IMR-90 (cell line): ENCODE measurements around the gene PCDHGC4. TPM values are rescaled to one million over a fixed set of nuclear protein-coding genes. Genes with fewer than 3 reads are reported as not detected.

Experiments used
- ATAC-seq: fragments of 200-7000 bp; cut with Tn5 transposase; 2 replicates; pipeline ENCODE4 v1.9.1; 2020; ENCODE audit warnings: low read depth, mild to moderate bottlenecking, moderate library complexity
- BruUV-seq: library from RNA; stranded (reverse); fragments of 400-500 nt; replicated peaks from 2 replicates; lab custom pipeline; 2021; lab: Mats Ljungman, UMichigan
- CTCF ChIA-PET: fragments of 300-600 bp; formaldehyde crosslinking; extraction: SDS; loops from one replicate; lab custom pipeline; 2021; ENCODE audit warnings: antibody characterized with exemption; lab: Yijun Ruan, JAX
- POLR2A ChIA-PET: fragments of 300-600 bp; sonication (Branson Sonifier 250); formaldehyde crosslinking; loops from one replicate; lab custom pipeline; 2022; ENCODE audit warnings: antibody characterized with exemption; ENCODE audit not compliant: unreplicated experiment; lab: Charles Lee
- DNase-seq: peaks from one replicate; pipeline ENCODE4 v3.0.0; 2013
- H2AFZ ChIP-seq: replicated peaks from 2 replicates; pipeline ENCODE3; 2013; ENCODE audit warnings: low read length, mild to moderate bottlenecking; ENCODE audit not compliant: poor library complexity
- H2AK5ac ChIP-seq: 2 replicates; pipeline ENCODE4 v1.6.1; 2013; ENCODE audit warnings: low read depth, low read length, inconsistent platforms
- H2AK9ac ChIP-seq: replicated peaks from 2 replicates; pipeline ENCODE3; 2013; ENCODE audit warnings: mild to moderate bottlenecking, low read depth, low read length, moderate library complexity; ENCODE audit not compliant: poor library complexity
- H2BK120ac ChIP-seq: 2 replicates; pipeline ENCODE4 v1.6.1; 2013; ENCODE audit warnings: low read depth, low read length, inconsistent platforms
- H2BK15ac ChIP-seq: 3 replicates; pipeline ENCODE4 v1.6.1; 2013; ENCODE audit warnings: low read depth, low read length, inconsistent platforms
- H2BK20ac ChIP-seq: 2 replicates; pipeline ENCODE4 v1.6.1; 2013; ENCODE audit warnings: low read depth, mild to moderate bottlenecking, inconsistent platforms, low read length, moderate library complexity
- H2BK5ac ChIP-seq: 2 replicates; pipeline ENCODE4 v1.6.1; 2013; ENCODE audit warnings: mild to moderate bottlenecking, low read depth, low read length, inconsistent platforms; ENCODE audit not compliant: poor library complexity, severe bottlenecking
- H3K14ac ChIP-seq: replicated peaks from 2 replicates; pipeline ENCODE4 v1.6.1; 2013; ENCODE audit warnings: low read depth, low read length, inconsistent platforms
- H3K18ac ChIP-seq: 2 replicates; pipeline ENCODE4 v1.6.1; 2013; ENCODE audit warnings: low read depth, low read length, control low read depth
- H3K23ac ChIP-seq: 2 replicates; pipeline ENCODE4 v1.6.1; 2013; ENCODE audit warnings: low read depth, low read length, inconsistent platforms
- H3K27ac ChIP-seq: 2 replicates; pipeline ENCODE4 v1.5.1; 2013; ENCODE audit warnings: mild to moderate bottlenecking, control low read depth, low read length; ENCODE audit not compliant: insufficient read depth
- H3K27me3 ChIP-seq: 2 replicates; pipeline ENCODE4 v1.6.1; 2013; ENCODE audit warnings: low read length; ENCODE audit not compliant: control insufficient read depth, insufficient read depth
- H3K36me3 ChIP-seq: 2 replicates; pipeline ENCODE4 v1.6.1; 2013; ENCODE audit warnings: low read length, mixed read lengths; ENCODE audit not compliant: control insufficient read depth, insufficient read depth
- H3K4ac ChIP-seq: 2 replicates; pipeline ENCODE4 v1.6.1; 2013; ENCODE audit warnings: low read depth, low read length, inconsistent platforms
- H3K4me1 ChIP-seq: 2 replicates; pipeline ENCODE4 v1.6.1; 2013; ENCODE audit warnings: low read length, mixed read lengths; ENCODE audit not compliant: control insufficient read depth, insufficient read depth
- H3K4me2 ChIP-seq: 2 replicates; pipeline ENCODE4 v1.6.1; 2013; ENCODE audit warnings: low read depth, mild to moderate bottlenecking, control low read depth, low read length, moderate library complexity
- H3K4me3 ChIP-seq: 2 replicates; pipeline ENCODE4 v1.5.1; 2013; ENCODE audit warnings: low read depth, mild to moderate bottlenecking, control low read depth, low read length, moderate library complexity; ENCODE audit not compliant: insufficient read depth
- H3K56ac ChIP-seq: 2 replicates; pipeline ENCODE4 v1.6.1; 2013; ENCODE audit warnings: low read length, inconsistent platforms; ENCODE audit not compliant: insufficient read depth; ENCODE audit errors: extremely low read depth
- H3K79me1 ChIP-seq, 2 experiments: 2 replicates each; pipeline ENCODE4 v1.6.1; 2013; ENCODE audit warnings: low read length in 2 of 2, inconsistent platforms in 1 of 2, low read depth in 1 of 2
- H3K9ac ChIP-seq: 2 replicates; pipeline ENCODE4 v1.6.1; 2013; ENCODE audit warnings: low read depth, low read length, control low read depth
- H3K9me1 ChIP-seq: 2 replicates; pipeline ENCODE4 v1.6.1; 2013; ENCODE audit warnings: low read length, inconsistent platforms; ENCODE audit not compliant: insufficient read depth
- H3K9me3 ChIP-seq: 2 replicates; pipeline ENCODE4 v1.6.1; 2013; ENCODE audit warnings: low read length; ENCODE audit not compliant: control insufficient read depth, insufficient read depth
- H4K20me1 ChIP-seq: 2 replicates; pipeline ENCODE4 v1.6.1; 2013; ENCODE audit warnings: low read length, inconsistent platforms; ENCODE audit not compliant: insufficient read depth
- H4K5ac ChIP-seq: 2 replicates; pipeline ENCODE4 v1.6.1; 2013; ENCODE audit warnings: mild to moderate bottlenecking, low read depth, low read length, control low read depth
- H4K8ac ChIP-seq, 2 experiments: 2 replicates each; pipeline ENCODE4 v1.6.1; 2013; ENCODE audit warnings: low read depth in 2 of 2, low read length in 2 of 2, control low read depth in 1 of 2, inconsistent platforms in 1 of 2
- H4K91ac ChIP-seq: 2 replicates; pipeline ENCODE4 v1.6.1; 2013; ENCODE audit warnings: low read depth, low read length, inconsistent platforms; ENCODE audit not compliant: insufficient read depth
- BHLHE40 ChIP-seq: fragments of 150-350 bp; IDR thresholded peaks from 2 replicates; pipeline ENCODE4 v1.6.1; 2016; ENCODE audit warnings: mild to moderate bottlenecking, low read depth, low read length
- CEBPB ChIP-seq: IDR thresholded peaks from 2 replicates; pipeline ENCODE4 v1.6.1; 2012; ENCODE audit warnings: low read depth, low read length, improper control_type of control experiment
- CHD1 ChIP-seq: IDR thresholded peaks from 2 replicates; pipeline ENCODE4 v1.6.1; 2012; ENCODE audit warnings: low read depth, low read length, improper control_type of control experiment
- ELK1 ChIP-seq: fragments of 150-350 bp; IDR thresholded peaks from 2 replicates; pipeline ENCODE4 v1.6.1; 2016; ENCODE audit warnings: low read depth, mild to moderate bottlenecking, low read length, moderate library complexity, borderline replicate concordance
- FOS ChIP-seq: fragments of 150-350 bp; IDR thresholded peaks from 2 replicates; pipeline ENCODE4 v1.6.1; 2016; ENCODE audit warnings: low read depth, low read length
- MAFK ChIP-seq: IDR thresholded peaks from 2 replicates; pipeline ENCODE4 v1.6.1; 2012; ENCODE audit warnings: low read depth, low read length, improper control_type of control experiment
- MAZ ChIP-seq: IDR thresholded peaks from 2 replicates; pipeline ENCODE4 v1.6.1; 2012; ENCODE audit warnings: low read depth, mild to moderate bottlenecking, low read length, improper control_type of control experiment, moderate library complexity, borderline replicate concordance
- MXI1 ChIP-seq: IDR thresholded peaks from 2 replicates; pipeline ENCODE4 v1.6.1; 2012; ENCODE audit warnings: low read depth, mild to moderate bottlenecking, low read length, moderate library complexity, borderline replicate concordance
- NFE2L2 ChIP-seq: fragments of 150-350 bp; IDR thresholded peaks from 2 replicates; pipeline ENCODE4 v1.6.1; 2016; ENCODE audit warnings: low read depth, mild to moderate bottlenecking, low read length
- POLR2A ChIP-seq: IDR thresholded peaks from 2 replicates; pipeline ENCODE4 v1.6.1; 2012; ENCODE audit warnings: mild to moderate bottlenecking, low read depth, low read length
- RCOR1 ChIP-seq: IDR thresholded peaks from 2 replicates; pipeline ENCODE4 v1.6.1; 2012; ENCODE audit warnings: mild to moderate bottlenecking, low read length, improper control_type of control experiment; ENCODE audit not compliant: insufficient replicate concordance
- RFX5 ChIP-seq: IDR thresholded peaks from 2 replicates; pipeline ENCODE4 v1.8.0; 2012; ENCODE audit warnings: low read depth, mild to moderate bottlenecking, low read length, moderate library complexity
- SMC3 ChIP-seq: fragments of 150-350 bp; IDR thresholded peaks from 2 replicates; pipeline ENCODE4 v1.6.1; 2016; ENCODE audit warnings: low read depth, mild to moderate bottlenecking, antibody characterized with exemption, low read length, moderate library complexity
- USF2 ChIP-seq: fragments of 150-350 bp; IDR thresholded peaks from 2 replicates; pipeline ENCODE4 v1.6.1; 2017; ENCODE audit warnings: mild to moderate bottlenecking, antibody characterized with exemption, low read length, low read depth
- WGBS, 2 experiments: methylation state at CpG; one replicate each; pipeline versions ENCODE4 v1.1.5 to v1.1.7; 2013; ENCODE audit warnings: missing lambda C conversion rate in 2 of 2; ENCODE audit not compliant: insufficient read length in 1 of 2; ENCODE audit errors: extremely low coverage in 2 of 2; 5-methylcytosine and 5-hydroxymethylcytosine counted together
- dilution Hi-C: fragments of 300-500 bp; cut with HindIII; formaldehyde crosslinking; loops from one replicate; pipeline ENCODE4 v1.14.3; 2018; ENCODE audit warnings: low sequenced_read_pairs; ENCODE audit not compliant: unreplicated experiment
- in situ Hi-C: fragments of 300-500 bp; cut with MboI; formaldehyde crosslinking; loops from 3 replicates; pipeline ENCODE4 v1.14.3; 2019; ENCODE audit warnings: low sequenced_read_pairs, inconsistent platforms, mixed read lengths
- intact Hi-C: fragments of 100-400 bp; cut with micrococcal nuclease; formaldehyde crosslinking; loops from 2 replicates; pipeline ENCODE4 v1.10.0; 2022
- polyA plus RNA-seq, 3 experiments: library from polyadenylated mRNA; depleted of rRNA; stranded (reverse); fragments of >200 nt; gene quantifications; 2 replicates each; pipeline ENCODE4 v1.2.3, GENCODE V29; 2012; ENCODE audit warnings: low replicate concordance in 1 of 3
- total RNA-seq: library from RNA; depleted of rRNA; stranded (reverse); fragments of >200 nt; gene quantifications from 2 replicates; pipeline ENCODE4 v1.2.3, GENCODE V29; 2012
- TF ChIP-seq, protein P1 (sequence below): conservative IDR thresholded peaks from 2 replicates; pipeline ENCODE4 v1.5.1; 2012; ENCODE audit warnings: mild to moderate bottlenecking, low read depth, low read length, improper control_type of control experiment

Gene PCDHGC4
- total and polyA plus RNA-seq, 2 of the 4 experiments (the other 2 are of a cell fraction) = 0.65 to 1.6 TPM

- ChIA-PET POLR2A (no interaction called here), CTCF (interaction anchor here (0.6 kb wide), 2 partner anchors 72 to 118 kb away, joined by 3 to 5 read pairs; no protein-coding TSS in a partner anchor)
- Histone ChIP-seq H3K23ac (no peak overlapping the region), H3K56ac (no peak overlapping the region), H4K5ac (no peak overlapping the region), H3K79me1 (peaks cover 24 to 30% of the 10 kb centered on the region in 2 experiments), H3K18ac (no peak overlapping the region), H3K9me1 (no peaks in the 10 kb centered on the region), H4K20me1 (no peaks in the 10 kb centered on the region), H3K9me3 (peaks cover 10% of the 10 kb centered on the region; the same call in 1 of the 2 replicates), H4K8ac (no peak overlapping the region), H3K4me2 (no peak overlapping the region), H2BK120ac (no peak overlapping the region), H3K4me3 (no peak overlapping the region), H3K27ac (no peak overlapping the region), H4K91ac (no peak overlapping the region), H2BK20ac (no peak overlapping the region), H3K14ac (no peak overlapping the region), H2BK15ac (no peak overlapping the region), H3K9ac (no peak overlapping the region), H3K4ac (no peak overlapping the region), H2BK5ac (no peak overlapping the region), H2AK5ac (no peak overlapping the region), H3K36me3 (peaks cover 11% of the 10 kb centered on the region), H3K4me1 (peaks cover 2% of the 10 kb centered on the region; the same call in 1 of the 2 replicates), H2AK9ac (no peak overlapping the region), H2AFZ (no peak overlapping the region), H3K27me3 (no peaks in the 10 kb centered on the region)
- in situ Hi-C loops (no loop called here), dilution Hi-C loops (no loop called here), intact Hi-C loops (no loop called here)
- BruUV-seq = no TSS peak
- no peak for ATAC-seq
- 76% methylated on average over 3 of the region's 10 CpGs; no CpG with 5 or more reads in 1 of the 2 experiments for WGBS, 2 experiments
- DNase-seq = no peak
- TF ChIP-seq RCOR1 (no peak), RFX5 (no peak), FOS (no peak), SMC3 (no peak), MAFK (no peak), ELK1 (no peak), MAZ (no peak), USF2 (no peak), POLR2A (no peak), NFE2L2 (no peak), MXI1 (no peak), BHLHE40 (no peak), CHD1 (no peak), CEBPB (no peak)
- TF ChIP-seq, protein P1, sequence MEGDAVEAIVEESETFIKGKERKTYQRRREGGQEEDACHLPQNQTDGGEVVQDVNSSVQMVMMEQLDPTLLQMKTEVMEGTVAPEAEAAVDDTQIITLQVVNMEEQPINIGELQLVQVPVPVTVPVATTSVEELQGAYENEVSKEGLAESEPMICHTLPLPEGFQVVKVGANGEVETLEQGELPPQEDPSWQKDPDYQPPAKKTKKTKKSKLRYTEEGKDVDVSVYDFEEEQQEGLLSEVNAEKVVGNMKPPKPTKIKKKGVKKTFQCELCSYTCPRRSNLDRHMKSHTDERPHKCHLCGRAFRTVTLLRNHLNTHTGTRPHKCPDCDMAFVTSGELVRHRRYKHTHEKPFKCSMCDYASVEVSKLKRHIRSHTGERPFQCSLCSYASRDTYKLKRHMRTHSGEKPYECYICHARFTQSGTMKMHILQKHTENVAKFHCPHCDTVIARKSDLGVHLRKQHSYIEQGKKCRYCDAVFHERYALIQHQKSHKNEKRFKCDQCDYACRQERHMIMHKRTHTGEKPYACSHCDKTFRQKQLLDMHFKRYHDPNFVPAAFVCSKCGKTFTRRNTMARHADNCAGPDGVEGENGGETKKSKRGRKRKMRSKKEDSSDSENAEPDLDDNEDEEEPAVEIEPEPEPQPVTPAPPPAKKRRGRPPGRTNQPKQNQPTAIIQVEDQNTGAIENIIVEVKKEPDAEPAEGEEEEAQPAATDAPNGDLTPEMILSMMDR = no peak
These were observed 45.3 kb upstream of the PCDHGC4 start for GRCh38 chr5:141439411-141440141.
